SU-DHL-6 (cell line): Measurements from ENCODE around the gene TMEM39B.
A peak's percentile ranks its signal among the peaks of the same experiment; 100 is the strongest.

Experiments
- H2AFZ ChIP-seq: fragments of 200-600 bp; sonication (generic); 2 replicates; pipeline ENCODE4 v1.6.1; 2014; ENCODE audit warnings: low read depth, mild to moderate bottlenecking, moderate library complexity, mixed read lengths, antibody characterized with exemption, low read length; ENCODE audit not compliant: severe bottlenecking
- H3F3A ChIP-seq: fragments of 200-600 bp; shearing (Covaris generic); 2 replicates; pipeline ENCODE4 v1.6.0; 2016; ENCODE audit warnings: antibody characterized with exemption, mild to moderate bottlenecking; ENCODE audit not compliant: insufficient read depth
- H3K27ac ChIP-seq: fragments of 200-600 bp; sonication (generic); 2 replicates; pipeline ENCODE4 v1.5.1; 2016; ENCODE audit warnings: low read depth, mild to moderate bottlenecking, low read length, moderate library complexity, mixed read lengths
- H3K27me3 ChIP-seq: fragments of 200-600 bp; sonication (generic), shearing (Covaris generic); 2 replicates; pipeline ENCODE4 v1.6.0; 2014; ENCODE audit warnings: mild to moderate bottlenecking, low read length
- H3K36me3 ChIP-seq: fragments of 200-600 bp; sonication (generic); 2 replicates; pipeline ENCODE4 v1.6.1; 2014; ENCODE audit warnings: mild to moderate bottlenecking, low read length, mixed read lengths
- H3K4me2 ChIP-seq: fragments of 300-600, 200-600 bp; shearing (Covaris generic), sonication (generic); 2 replicates; pipeline ENCODE4 v1.6.0; 2014; ENCODE audit warnings: low read length, low read depth, mild to moderate bottlenecking; ENCODE audit not compliant: poor library complexity, severe bottlenecking
- H3K4me3 ChIP-seq: fragments of 200-600 bp; sonication (generic); 2 replicates; pipeline ENCODE4 v1.5.1; 2014; ENCODE audit warnings: antibody characterized with exemption, low read length, mild to moderate bottlenecking, mixed read lengths; ENCODE audit not compliant: insufficient read depth, poor library complexity, severe bottlenecking
- H3K79me2 ChIP-seq: fragments of 200-600 bp; sonication (generic); 2 replicates; pipeline ENCODE4 v1.6.1; 2014; ENCODE audit warnings: mild to moderate bottlenecking, low read length, moderate library complexity; ENCODE audit not compliant: insufficient read depth
- H3K9ac ChIP-seq: fragments of 200-600 bp; sonication (generic); 2 replicates; pipeline ENCODE4 v1.7.0; 2014; ENCODE audit warnings: mild to moderate bottlenecking, low read length
- H3K9me2 ChIP-seq: fragments of 200-600 bp; sonication (generic); replicated peaks from 2 replicates; pipeline ENCODE4 v1.6.1; 2014; ENCODE audit warnings: low read length; ENCODE audit not compliant: insufficient read depth
- H3K9me3 ChIP-seq: fragments of 200-600 bp; sonication (generic); 2 replicates; pipeline ENCODE4 v1.6.1; 2014; ENCODE audit warnings: low read length, mixed read lengths; ENCODE audit not compliant: insufficient read depth
- H4K20me1 ChIP-seq: fragments of 200-600 bp; sonication (generic); 2 replicates; pipeline ENCODE4 v1.6.1; 2014; ENCODE audit warnings: low read depth, mild to moderate bottlenecking, antibody characterized with exemption, low read length, moderate library complexity, mixed read lengths
- CTCF ChIP-seq: fragments of 200-600 bp; sonication (generic); IDR thresholded peaks from one replicate; pipeline ENCODE4 v1.5.1; 2017; ENCODE audit warnings: antibody characterized with exemption, mild to moderate bottlenecking, low read length, moderate library complexity; ENCODE audit not compliant: insufficient read depth, poor library complexity, severe bottlenecking
- EZH2phosphoT487 ChIP-seq: fragments of 200-600 bp; sonication (generic), shearing (Covaris generic); conservative IDR thresholded peaks from 2 replicates; pipeline ENCODE4 v1.6.1; 2018; ENCODE audit warnings: mild to moderate bottlenecking, antibody characterized with exemption, low read length, moderate library complexity, mixed read lengths

Gene TMEM39B

DNA sequence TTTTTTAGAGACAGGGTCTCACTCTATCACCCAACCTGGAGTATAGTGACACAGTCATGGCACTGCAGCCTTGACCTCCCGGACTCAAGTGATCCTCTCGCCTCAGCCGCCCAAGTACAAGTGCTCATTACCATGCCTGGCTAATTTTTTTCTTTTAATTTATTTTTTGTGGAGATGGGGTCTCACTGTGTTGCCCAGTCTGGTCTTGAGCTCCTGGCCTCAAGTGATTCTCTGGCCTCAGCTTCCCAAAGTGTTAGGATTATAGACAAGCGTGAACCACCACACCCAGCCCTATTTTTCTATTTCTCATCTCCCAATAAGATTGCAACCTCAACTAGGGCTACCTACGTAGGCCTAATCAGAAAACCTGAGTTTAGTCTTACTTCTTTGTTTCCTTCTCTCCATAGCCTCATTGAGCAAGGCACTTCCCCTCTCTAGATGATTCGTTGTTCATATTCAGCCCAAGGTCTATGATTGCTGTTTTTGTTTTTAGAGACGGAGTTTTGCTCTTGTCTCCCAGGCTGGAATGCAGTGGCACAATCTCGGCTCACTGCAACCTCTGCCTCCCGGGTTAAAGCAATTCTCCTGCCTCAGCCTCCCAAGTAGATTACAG lies 34.0 kb downstream of the TMEM39B start:
- Histone ChIP-seq H2AFZ (no peak overlapping the region), H3K9ac (no peak overlapping the region)
- no peak for TF ChIP-seq EZH2phosphoT487
- no peak for TF ChIP-seq CTCF

GRCh38 chr1:32107742-32108661 lies 35.3 kb downstream of the TMEM39B start, which contains the start of gene KPNA6:
TSS of gene KPNA6 (plus strand) at chr1:32108056. CDS start at chr1:32108131, 75 bp downstream.
- Histone ChIP-seq H3K9me2 (no peaks in the 10 kb centered on the region), H3K36me3 (no peaks in the 10 kb centered on the region), H3K79me2 (peaks cover 51% of the 10 kb centered on the region), H3K27me3 (no peaks in the 10 kb centered on the region), H3K27ac (peak within 1 kb of the TSS; percentile 71), H3K9me3 (no peaks in the 10 kb centered on the region), H4K20me1 (0 out of 2 replicates have a peak, but pooled peaks cover 4% of the 10 kb centered on the region), H3K9ac (peak within 1 kb of the TSS; percentile 83), H2AFZ (peak within 1 kb of the TSS; percentile 52), H3K4me3 (peak within 1 kb of the TSS; percentile 83), H3K4me2 (peak within 1 kb of the TSS; percentile 91), H3F3A (peaks cover 15% of the 10 kb centered on the region)
- no peak for TF ChIP-seq CTCF
- no peak for TF ChIP-seq EZH2phosphoT487

More for the DNA sequence above, 34.0 kb downstream of the TMEM39B start:
- Histone ChIP-seq H3K36me3 (no peaks in the 10 kb centered on the region), H3K9me2 (no peaks in the 10 kb centered on the region), H3K4me3 (no peak overlapping the region), H3K4me2 (no peak overlapping the region), H3K27me3 (no peaks in the 10 kb centered on the region), H3K27ac (no peak overlapping the region), H4K20me1 (0 out of 2 replicates have a peak, but pooled peaks cover 4% of the 10 kb centered on the region), H3K9me3 (no peaks in the 10 kb centered on the region), H3K79me2 (peaks cover 39% of the 10 kb centered on the region), H3F3A (peaks cover 15% of the 10 kb centered on the region)

GRCh38 chr1:32111040-32111623 lies 38.4 kb downstream of the TMEM39B start:
- H3K79me2 ChIP-seq, result peaks cover 80% of the 10 kb centered on the region
- no peak overlapping the region for H3K4me3 ChIP-seq
- H3K27ac ChIP-seq, result peak overlapping the region; percentile 13
- H3K9me3 ChIP-seq, result no peaks in the 10 kb centered on the region
- H3K36me3 ChIP-seq, result no peaks in the 10 kb centered on the region
- TF ChIP-seq EZH2phosphoT487, result no peak
- TF ChIP-seq CTCF, result no peak
- 0 out of 2 replicates have a peak, but pooled peaks cover 4% of the 10 kb centered on the region for H4K20me1 ChIP-seq
- H3K27me3 ChIP-seq, result no peaks in the 10 kb centered on the region
- H2AFZ ChIP-seq, result no peak overlapping the region
- H3K9ac ChIP-seq, result no peak overlapping the region
- peak overlapping the region; percentile 40 for H3K4me2 ChIP-seq
- no peaks in the 10 kb centered on the region for H3K9me2 ChIP-seq
- H3F3A ChIP-seq, result peaks cover 10% of the 10 kb centered on the region
